HG02610 (cell line): Measurements from ENCODE around the gene NRBP1.

Experiments used
- ATAC-seq: cut with Tn5 transposase; IDR thresholded peaks from one replicate; pipeline ENCODE4 v1.9.1; 2021; ENCODE audit warnings: mild to moderate bottlenecking, moderate library complexity; ENCODE audit not compliant: unreplicated experiment

The NRBP1 gene

DNA sequence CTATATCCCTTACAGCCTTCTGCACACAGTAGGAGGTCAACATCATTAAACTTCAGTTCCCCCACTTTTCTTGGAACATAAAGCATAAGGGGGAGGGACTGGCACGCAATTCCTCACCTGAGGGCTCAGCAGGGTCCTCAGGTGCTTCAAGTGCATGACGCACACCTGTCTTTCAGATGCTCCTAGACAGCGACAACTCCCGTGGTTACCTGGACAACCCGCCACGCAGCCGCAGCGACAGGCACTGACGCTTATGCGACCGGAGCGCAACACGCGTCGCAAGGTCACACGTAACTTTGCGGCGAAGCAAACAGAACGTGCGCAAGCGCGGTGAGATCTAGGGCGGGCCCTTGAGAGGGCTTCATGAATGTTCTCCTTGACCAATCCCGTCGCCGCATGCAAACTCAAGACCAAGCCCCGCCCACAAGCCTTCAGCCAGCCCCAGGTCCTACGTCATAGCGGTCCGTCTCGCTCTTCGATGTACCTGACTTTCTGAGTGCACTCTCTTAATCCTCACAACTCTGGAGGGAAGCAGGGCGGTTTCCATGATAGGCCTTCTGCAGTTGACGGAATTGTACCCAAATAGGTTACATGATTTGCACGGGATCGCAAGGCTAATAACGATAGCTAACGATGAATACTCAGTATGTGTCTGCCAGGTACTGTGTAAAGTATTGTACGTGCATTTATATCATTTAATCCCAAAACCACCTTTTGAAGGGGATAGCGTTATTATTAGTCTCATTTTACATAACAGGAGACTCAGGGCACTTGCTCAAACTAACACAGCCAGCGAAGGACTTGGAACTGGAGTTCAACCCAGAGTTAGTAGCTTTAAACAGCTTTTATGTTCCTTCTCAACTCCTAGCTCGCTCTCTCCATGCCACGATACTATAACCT is 61.3 kb downstream of the NRBP1 start, which contains the start of gene IFT172:
Gene IFT172 (minus strand): TSS at position 246 of the 900 bp plus-strand sequence. CDS start 90 bp downstream, at position 156.
- ATAC-seq: peak; percentile 95
